ENCODE measurements around the gene SCARB2.

The SCARB2 gene

GRCh38 chr4:76156635-76157034, 57.0 kb downstream of the SCARB2 start:
- in situ Hi-C loops (cut with HindIII; ENCODE audit: low sequenced_read_pairs): no loop called here

GRCh38 chr4:76155979-76156378, 57.6 kb downstream of the SCARB2 start:
- in situ Hi-C loops (cut with HindIII; ENCODE audit: low sequenced_read_pairs): no loop called here

DNA sequence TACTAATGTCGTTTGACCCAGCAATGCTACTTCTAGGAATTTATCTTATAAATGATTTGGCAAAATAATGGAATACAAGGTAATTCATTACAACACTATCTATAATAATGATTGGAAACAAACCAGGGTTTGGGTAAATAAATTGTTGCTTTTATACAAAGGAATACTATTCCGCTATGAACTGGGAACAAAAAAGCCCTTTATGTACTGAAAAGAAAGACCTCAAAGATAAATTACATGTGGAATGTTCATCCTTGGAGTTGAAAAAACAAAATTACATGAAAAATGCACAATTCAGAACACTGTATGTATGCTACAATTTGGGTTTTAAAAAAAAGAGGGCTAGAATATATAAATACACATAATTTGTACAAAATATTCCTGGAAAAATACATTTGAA, 60.3 kb downstream of the SCARB2 start:
- in situ Hi-C loops (cut with HindIII; ENCODE audit: low sequenced_read_pairs): no loop called here

GRCh38 chr4:76148142-76148865, 65.3 kb downstream of the SCARB2 start, which contains the start of gene NUP54:
Gene NUP54, minus strand, starts transcription at chr4:76148397. Its CDS starts 23 bp downstream, at chr4:76148374.
- in situ Hi-C loops (cut with HindIII; ENCODE audit: low sequenced_read_pairs): no loop called here

DNA sequence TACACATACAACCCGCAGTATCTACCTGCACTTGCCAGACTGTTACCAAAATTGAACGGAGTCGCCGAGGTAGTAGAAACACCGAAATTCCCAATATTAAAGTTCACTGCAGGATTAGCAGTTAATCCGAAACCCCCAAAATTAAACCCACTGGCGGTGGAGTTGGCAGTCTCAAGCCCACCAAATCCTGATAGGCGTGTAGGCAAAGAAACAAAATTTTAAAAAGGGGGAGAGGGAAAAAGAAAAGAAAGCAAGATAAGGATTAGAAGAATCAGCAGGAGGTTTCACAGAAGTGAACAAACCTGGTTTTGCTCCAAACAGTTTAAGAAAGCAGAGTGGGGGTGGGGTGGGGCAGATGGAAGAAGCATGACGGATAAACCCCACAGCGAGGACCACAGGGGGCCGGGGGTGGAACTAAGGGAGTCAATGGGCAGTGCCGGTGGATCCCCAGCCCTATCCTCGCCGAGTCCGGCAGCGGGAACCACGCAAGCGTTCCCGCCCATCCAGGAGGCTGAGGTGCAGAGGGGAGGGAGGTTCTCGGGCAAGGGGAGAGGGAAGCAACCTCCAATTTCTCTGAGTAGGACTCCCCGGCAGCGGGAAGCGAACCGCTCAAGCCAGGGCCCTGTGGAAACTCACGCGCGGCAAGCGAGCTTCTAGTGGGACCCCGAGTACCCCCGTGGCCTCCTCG, 66.0 kb downstream of the SCARB2 start:
- in situ Hi-C loops (cut with HindIII; ENCODE audit: low sequenced_read_pairs): no loop called here

- in situ Hi-C loops (cut with HindIII; ENCODE audit: low sequenced_read_pairs): no loop called here
These were observed 69.1 kb downstream of the SCARB2 start for GRCh38 chr4:76144546-76144945.

DNA sequence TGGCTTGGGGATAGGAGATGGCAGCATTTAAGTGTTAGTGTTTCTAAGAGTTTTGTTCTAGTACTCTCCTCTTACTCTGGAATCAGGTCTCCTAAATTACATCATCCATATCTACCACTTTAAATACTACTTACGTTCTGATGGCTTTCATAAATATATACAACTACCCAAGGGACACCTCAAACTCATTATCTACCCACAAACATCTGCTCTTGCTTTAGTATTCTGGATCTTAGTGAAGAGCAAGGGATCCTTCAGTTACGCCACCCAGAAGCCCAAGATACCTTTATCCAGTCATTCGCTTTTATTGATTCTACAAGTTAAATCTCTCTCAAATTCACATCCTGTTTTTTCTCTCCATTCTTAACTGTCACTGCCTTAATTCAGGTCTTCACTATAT, 72.4 kb downstream of the SCARB2 start:
- in situ Hi-C loops (cut with HindIII; ENCODE audit: low sequenced_read_pairs): no loop called here

- in situ Hi-C loops (cut with HindIII; ENCODE audit: low sequenced_read_pairs): no loop called here
These were observed 85.9 kb downstream of the SCARB2 start for GRCh38 chr4:76127754-76128153.

DNA sequence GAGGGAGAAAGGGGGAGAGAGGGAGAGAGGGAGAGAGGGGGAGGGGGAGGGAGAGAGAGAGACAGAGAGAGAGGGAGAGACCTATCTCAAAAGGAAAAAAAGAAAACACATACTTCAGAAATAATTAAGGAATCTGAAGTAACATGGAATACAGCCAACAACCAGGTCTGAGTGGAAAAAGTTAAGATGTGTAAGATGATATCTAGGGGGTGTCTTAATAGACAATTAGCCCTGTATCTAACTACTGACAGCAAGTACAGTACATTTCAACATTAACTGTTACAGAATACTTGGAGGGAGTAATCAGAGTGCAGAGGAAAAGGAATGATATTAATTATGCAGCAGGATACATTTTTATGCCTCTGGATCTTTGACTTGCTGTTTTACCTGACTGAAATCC, 87.8 kb downstream of the SCARB2 start:
- in situ Hi-C loops (cut with HindIII; ENCODE audit: low sequenced_read_pairs): no loop called here

GRCh38 chr4:76120199-76120598, 93.4 kb downstream of the SCARB2 start:
- in situ Hi-C loops (cut with HindIII; ENCODE audit: low sequenced_read_pairs): no loop called here

- in situ Hi-C loops (cut with HindIII; ENCODE audit: low sequenced_read_pairs): no loop called here
These were observed 96.1 kb downstream of the SCARB2 start for GRCh38 chr4:76117536-76117935.

DNA sequence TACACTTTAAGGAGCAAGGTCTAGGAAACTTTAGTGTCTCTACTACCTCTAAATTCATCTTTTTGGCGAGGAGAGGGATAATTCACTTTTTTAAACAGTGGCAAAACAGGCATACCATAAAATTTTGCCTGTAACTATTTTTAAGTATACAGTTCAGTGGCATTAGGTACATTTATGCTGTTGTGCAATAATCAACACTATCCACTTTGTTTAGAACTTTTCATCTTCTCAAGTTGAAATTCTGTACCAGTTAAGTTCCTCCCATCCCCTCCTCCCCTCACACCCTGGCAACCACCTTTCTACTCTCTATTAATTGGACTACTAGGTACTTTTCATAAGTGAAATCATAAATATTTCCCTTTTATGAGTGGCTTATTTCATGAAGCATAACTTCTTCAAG, 96.8 kb downstream of the SCARB2 start:
- in situ Hi-C loops (cut with HindIII; ENCODE audit: low sequenced_read_pairs): no loop called here

Data from endothelial cell of hepatic sinusoid (primary cell).